Retinal pigment epithelial cell (primary cell): ENCODE measurements around the gene NDUFS5.
A peak's percentile ranks its signal among the peaks of the same experiment; 100 is the strongest.
"Not testable (repeated sequence)": the region's sequence is repeated elsewhere in the genome, so short reads cannot be mapped to it uniquely, and the experiment has no call there.

Experiments used
- DNase-seq: peaks from one replicate; pipeline ENCODE4 v3.0.0-alpha.2; 2010; ENCODE audit warnings: low read depth
- H3K4me3 ChIP-seq: 2 replicates; pipeline ENCODE4 v1.5.1; 2011; ENCODE audit warnings: mild to moderate bottlenecking, low read length, control low read depth, moderate library complexity
- CTCF ChIP-seq: conservative IDR thresholded peaks from 2 replicates; pipeline ENCODE4 v1.5.1; 2011; ENCODE audit warnings: low read depth, low read length, control low read depth, inconsistent platforms

Gene NDUFS5

GRCh38 chr1:39026051-39026865 lies at the start of gene NDUFS5:
Gene NDUFS5, plus strand, starts transcription at chr1:39026350. Its CDS starts 2,375 bp downstream, at chr1:39028725.
- no peak for TF ChIP-seq CTCF
- DNase-seq = peak; percentile 85
- H3K4me3 ChIP-seq = peak within 1 kb of the TSS; percentile 98

- H3K4me3 ChIP-seq, DNase-seq: not testable (repeated sequence)
Measured at GRCh38 chr1:38977399-38978244, 48.5 kb upstream of the NDUFS5 start.

- not testable (repeated sequence) for DNase-seq, H3K4me3 ChIP-seq
Measured at GRCh38 chr1:38978245-38978542, 48.0 kb upstream of the NDUFS5 start.

- H3K4me3 ChIP-seq, DNase-seq: not testable (repeated sequence)
Measured at GRCh38 chr1:38979380-38979779, 46.8 kb upstream of the NDUFS5 start.

- no peak for TF ChIP-seq CTCF
- no peak overlapping the region for H3K4me3 ChIP-seq
- DNase-seq = no peak
Measured at GRCh38 chr1:38989979-38990378, 36.2 kb upstream of the NDUFS5 start.

GRCh38 chr1:38990386-38990737 lies 35.8 kb upstream of the NDUFS5 start:
- H3K4me3 ChIP-seq = peak overlapping the region; percentile 68
- no peak for DNase-seq
- TF ChIP-seq CTCF = no peak

GRCh38 chr1:38990738-38991637 lies 35.2 kb upstream of the NDUFS5 start, which contains the start of gene AKIRIN1:
Gene AKIRIN1, plus strand, starts transcription at chr1:38991276. Its CDS starts 105 bp downstream, at chr1:38991381.
- DNase-seq = peak; percentile 89

More at GRCh38 chr1:38990738-38991637, 35.2 kb upstream of the NDUFS5 start, which contains the start of gene AKIRIN1:
- H3K4me3 ChIP-seq = peak within 1 kb of the TSS; percentile 93
- TF ChIP-seq CTCF = no peak
